ENCODE results near the gene SLC52A1. TPM values are rescaled to one million over a fixed set of nuclear protein-coding genes. Genes with fewer than 3 reads are reported as not detected.
"Not testable (repeated sequence)": the region's sequence is repeated elsewhere in the genome, so short reads cannot be mapped to it uniquely, and the experiment has no call there.

The SLC52A1 gene
- total RNA-seq, 1 donor from 2014 or later: not detected

DNA sequence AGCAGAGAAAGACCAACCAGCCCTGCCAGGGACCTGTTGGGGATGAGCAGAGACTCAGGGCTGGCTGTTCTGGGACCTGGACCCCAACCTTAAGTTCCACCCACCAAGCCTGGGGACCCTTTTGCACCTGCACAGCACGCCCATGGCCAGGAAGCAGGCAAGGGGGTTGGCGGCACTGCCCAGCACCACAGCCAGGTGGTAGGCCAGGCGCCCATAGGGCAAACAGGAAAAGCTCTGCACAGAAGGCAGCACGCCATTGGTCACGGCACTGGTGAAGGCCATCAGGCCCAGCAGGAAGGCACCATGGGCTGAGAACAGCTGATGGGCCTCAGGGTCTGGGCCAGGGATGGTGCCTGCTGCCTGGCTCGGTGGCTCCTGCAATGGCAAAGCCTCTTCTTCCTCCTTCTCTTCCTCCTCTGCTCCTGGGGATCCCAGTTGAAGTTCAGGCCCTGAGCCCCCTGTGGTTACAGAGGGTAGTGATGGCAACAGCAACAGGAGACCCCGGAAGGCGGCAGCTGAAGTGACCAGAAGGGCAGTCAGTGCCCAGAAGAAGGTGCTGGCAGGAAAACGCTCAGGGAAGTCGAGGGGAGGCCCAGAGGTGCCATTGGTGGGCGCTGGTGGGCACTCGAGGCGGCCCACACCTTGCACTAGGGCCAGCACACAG lies 1.7 kb downstream of the SLC52A1 start:
- no peak for ATAC-seq
- intact Hi-C loops (cut with DNase I): no loop called here
- DNase-seq (ENCODE audit: missing footprints): no peak

DNA sequence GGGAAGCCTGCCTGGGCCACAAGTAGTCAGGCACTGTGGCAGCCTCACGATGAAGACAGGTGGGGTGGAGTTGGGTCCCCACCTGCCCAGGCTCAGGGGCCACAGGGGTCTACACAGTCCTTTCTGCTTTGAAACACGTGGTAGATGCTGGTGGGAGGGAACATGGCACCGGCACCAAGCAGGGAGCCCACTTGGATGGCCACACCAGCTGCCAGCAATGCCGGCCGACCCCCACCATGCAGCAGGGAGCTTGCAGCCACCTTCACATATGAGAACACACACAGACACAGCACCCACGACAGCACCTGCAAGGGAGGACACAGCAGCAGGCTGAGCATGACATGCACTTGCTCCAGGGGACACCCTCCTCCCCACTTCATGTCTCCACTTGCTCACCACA lies 2.4 kb downstream of the SLC52A1 start:
- DNase-seq (ENCODE audit: missing footprints): no peak
- intact Hi-C loops (cut with DNase I): no loop called here
- ATAC-seq: no peak

- DNase-seq (ENCODE audit: missing footprints): peak; percentile 89
- intact Hi-C loops (cut with DNase I): loop anchor here (1.0 kb wide), 1 partner anchor 31 kb away; no protein-coding TSS in a partner anchor
- ATAC-seq: peak; percentile 73
Observed at GRCh38 chr17:5031365-5032082, 3.7 kb downstream of the SLC52A1 start.

GRCh38 chr17:5030168-5030567 lies 5.1 kb downstream of the SLC52A1 start:
- ATAC-seq; DNase-seq (ENCODE audit: missing footprints); intact Hi-C loops (cut with DNase I): not testable (repeated sequence)

GRCh38 chr17:5027916-5028315 lies 7.3 kb downstream of the SLC52A1 start:
- intact Hi-C loops (cut with DNase I): no loop called here
- DNase-seq (ENCODE audit: missing footprints) (no peak), ATAC-seq (no peak)

- DNase-seq (ENCODE audit: missing footprints) (no peak), ATAC-seq (no peak)
- intact Hi-C loops (cut with DNase I): no loop called here
Observed at GRCh38 chr17:5027299-5027698, 7.9 kb downstream of the SLC52A1 start.

DNA sequence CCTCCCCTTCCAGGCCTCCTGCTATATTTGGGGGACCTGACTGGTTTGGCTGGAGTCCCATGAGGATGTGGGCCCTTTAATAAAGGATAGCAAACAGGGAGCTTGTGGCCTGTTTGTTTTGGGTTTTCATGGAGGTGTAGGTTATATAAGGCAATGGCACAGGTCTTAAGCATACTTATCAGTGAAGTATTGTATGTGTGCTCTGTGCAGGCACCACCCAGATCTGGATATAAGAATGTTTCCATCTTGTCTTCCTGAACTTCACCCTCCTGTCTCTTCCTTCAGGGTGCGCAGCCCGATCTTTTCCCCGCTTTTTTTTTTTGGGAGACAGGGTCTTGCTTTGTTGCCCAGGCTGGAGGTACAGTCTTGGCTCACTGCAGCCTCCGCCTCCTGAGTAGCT lies 10.6 kb downstream of the SLC52A1 start:
- no peak for DNase-seq (ENCODE audit: missing footprints)
- ATAC-seq: no peak
- intact Hi-C loops (cut with DNase I): no loop called here

DNA sequence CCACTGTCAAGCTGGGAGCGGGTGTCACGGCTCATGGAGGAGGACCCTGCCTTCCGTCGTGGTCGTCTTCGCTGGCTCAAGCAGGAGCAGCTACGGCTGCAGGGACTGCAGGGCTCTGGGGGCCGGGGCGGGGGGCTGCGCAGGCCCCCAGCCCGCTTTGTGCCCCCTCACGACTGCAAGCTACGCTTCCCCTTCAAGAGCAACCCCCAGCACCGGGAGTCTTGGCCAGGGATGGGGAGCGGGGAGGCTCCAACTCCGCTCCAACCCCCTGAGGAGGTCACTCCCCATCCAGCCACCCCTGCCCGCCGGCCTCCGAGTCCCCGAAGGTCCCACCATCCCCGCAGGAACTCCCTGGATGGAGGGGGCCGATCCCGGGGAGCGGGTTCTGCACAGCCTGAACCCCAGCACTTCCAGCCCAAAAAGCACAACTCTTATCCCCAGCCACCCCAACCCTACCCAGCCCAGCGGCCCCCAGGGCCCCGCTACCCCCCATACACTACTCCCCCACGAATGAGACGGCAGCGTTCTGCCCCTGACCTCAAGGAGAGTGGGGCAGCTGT lies 11.6 kb downstream of the SLC52A1 start:
- DNase-seq (ENCODE audit: missing footprints) (no peak), ATAC-seq (peak; percentile 11)
- intact Hi-C loops (cut with DNase I): no loop called here

- intact Hi-C loops (cut with DNase I): no loop called here
- ATAC-seq (no peak), DNase-seq (ENCODE audit: missing footprints) (no peak)
Observed at GRCh38 chr17:5022171-5022711, 13.0 kb downstream of the SLC52A1 start.

DNA sequence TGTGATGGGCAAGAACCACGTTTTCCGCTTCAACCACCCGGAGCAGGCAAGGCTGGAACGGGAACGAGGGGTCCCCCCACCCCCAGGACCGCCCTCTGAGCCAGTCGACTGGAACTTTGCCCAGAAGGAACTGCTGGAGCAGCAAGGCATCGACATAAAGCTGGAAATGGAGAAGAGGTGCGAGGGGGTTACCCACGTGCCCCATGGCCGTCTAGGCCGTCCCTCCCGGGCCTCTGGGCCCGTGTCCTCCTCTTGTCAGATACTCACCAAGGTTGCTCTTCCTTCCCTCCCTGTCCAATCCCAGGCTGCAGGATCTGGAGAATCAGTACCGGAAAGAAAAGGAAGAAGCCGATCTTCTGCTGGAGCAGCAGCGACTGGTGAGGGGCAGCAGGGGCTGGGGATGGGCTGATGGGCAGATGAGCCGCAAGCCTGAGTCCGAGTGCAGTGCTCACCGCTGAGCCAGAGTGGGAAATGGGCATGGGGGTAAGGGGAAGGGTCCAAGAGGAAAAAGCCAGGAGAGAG lies 14.7 kb downstream of the SLC52A1 start:
- intact Hi-C loops (cut with DNase I): no loop called here
- ATAC-seq (no peak), DNase-seq (ENCODE audit: missing footprints) (no peak)

- no peak for ATAC-seq
Observed at GRCh38 chr17:5019475-5019956, 15.7 kb downstream of the SLC52A1 start.

GRCh38 chr17:5014357-5014756 lies 20.9 kb downstream of the SLC52A1 start:
- intact Hi-C loops (cut with DNase I): no loop called here
- DNase-seq (ENCODE audit: missing footprints): no peak
- ATAC-seq: no peak

More at GRCh38 chr17:5019475-5019956, 15.7 kb downstream of the SLC52A1 start:
- no peak for DNase-seq (ENCODE audit: missing footprints)
- intact Hi-C loops (cut with DNase I): no loop called here

GRCh38 chr17:5011928-5012327 lies 23.3 kb downstream of the SLC52A1 start:
- DNase-seq (ENCODE audit: missing footprints) (no peak), ATAC-seq (no peak)
- intact Hi-C loops (cut with DNase I): no loop called here

DNA sequence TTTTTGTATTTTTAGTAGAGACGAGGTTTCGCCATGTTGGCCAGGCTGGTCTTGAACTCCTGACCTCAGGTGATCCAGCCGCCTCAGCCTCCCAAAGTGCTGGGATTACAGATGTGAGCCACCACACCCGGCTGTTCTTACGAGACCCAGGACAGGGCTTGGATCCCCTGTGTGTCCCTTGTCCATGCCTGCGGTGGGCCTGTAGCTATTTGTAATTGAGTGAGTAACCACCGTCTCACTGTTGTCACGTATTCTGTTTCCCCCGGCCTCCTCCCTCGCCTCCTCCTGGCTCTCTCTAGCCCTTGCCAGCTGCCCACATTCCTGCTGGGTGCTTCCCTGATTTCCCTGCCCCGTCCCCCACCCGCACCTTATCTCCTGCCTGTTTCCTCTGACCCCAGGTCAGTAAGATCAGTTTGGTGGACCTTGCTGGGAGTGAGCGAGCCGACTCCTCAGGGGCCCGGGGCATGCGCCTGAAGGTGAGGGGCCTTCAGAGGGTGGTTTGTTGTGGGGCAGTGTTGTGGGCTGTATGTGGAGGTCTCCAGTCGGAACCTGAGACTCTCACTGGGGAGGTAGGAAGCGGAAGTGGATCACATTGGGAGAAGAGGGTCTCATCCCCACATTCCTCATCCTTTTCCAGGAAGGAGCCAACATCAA lies 31.9 kb downstream of the SLC52A1 start:
- intact Hi-C loops (cut with DNase I): no loop called here
- ATAC-seq: no peak

DNA sequence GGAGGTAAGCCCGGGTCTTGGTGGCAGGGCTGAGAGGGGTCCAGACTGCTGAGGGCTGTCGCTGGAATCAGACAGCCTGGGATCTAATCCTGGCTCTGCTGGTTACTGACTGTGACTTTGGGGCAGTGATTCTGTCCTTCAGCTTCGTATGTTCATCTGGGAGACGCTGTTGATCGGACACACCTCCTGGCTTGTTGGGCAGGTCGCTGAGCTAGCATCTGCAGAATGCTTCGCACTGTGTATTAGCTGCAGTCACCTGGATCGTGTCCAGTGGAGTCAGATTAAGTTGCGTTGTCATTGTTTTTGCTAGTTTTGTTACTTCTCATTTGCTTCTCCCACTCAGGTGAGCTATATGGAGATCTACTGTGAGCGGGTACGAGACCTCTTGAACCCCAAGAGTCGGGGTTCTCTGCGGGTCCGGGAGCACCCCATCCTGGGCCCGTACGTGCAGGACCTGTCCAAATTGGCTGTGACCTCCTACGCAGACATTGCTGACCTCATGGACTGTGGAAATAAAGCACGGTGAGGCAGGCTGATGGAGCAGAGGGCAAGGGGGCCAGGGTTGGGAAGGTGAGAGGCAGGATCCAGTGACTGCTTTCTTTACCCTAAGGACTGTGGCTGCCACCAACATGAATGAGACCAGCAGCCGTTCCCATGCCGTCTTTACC lies 33.0 kb downstream of the SLC52A1 start:
- intact Hi-C loops (cut with DNase I): no loop called here
- DNase-seq (ENCODE audit: missing footprints): no peak

More for the DNA sequence above, 31.9 kb downstream of the SLC52A1 start:
- DNase-seq (ENCODE audit: missing footprints): no peak

GRCh38 chr17:5000237-5000639 lies 35.0 kb downstream of the SLC52A1 start:
- DNase-seq (ENCODE audit: missing footprints) (peak; percentile 91), ATAC-seq (peak; percentile 63)
- intact Hi-C loops (cut with DNase I): no loop called here

More for the DNA sequence above, 33.0 kb downstream of the SLC52A1 start:
- no peak for ATAC-seq

DNA sequence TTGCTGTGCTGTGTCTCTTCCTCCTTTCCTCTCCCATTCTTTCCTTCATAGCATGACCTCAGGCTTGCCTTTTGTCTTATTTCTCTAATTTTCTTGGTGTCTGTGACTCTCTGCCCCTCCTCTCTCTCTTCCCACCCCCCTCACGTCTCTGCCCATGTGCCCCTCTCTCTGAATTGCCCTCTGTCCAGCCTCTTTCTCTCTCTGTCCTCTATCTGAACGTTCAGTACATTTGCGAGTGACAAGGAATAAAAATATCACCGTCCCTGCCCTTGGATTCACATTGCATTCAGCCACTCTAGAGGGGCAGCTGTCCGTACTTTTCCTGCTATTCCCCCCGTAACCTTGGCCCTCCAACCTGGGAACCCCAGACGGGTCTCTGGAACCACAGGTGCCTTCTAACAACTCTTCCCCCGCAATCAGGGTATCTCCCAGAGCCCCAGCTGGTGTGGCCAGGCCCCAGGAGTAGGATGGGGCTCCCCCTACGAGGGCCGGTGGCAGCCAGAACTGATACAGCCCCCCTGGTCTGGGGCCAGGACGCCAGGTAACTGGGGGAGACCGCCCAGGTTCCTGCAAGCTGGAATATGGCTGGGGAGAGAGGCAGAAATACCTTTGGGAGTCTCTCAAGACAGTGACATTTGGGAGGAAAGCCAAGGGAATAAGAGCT lies 35.7 kb downstream of the SLC52A1 start:
- intact Hi-C loops (cut with DNase I): no loop called here
- DNase-seq (ENCODE audit: missing footprints): no peak
- ATAC-seq: peak; percentile 14

Measured in Right ventricle myocardium inferior (tissue), 1 donor.